NB4 (cell line): Measurements from ENCODE around the gene EVI5.

Source experiments
- DNase-seq: peaks from one replicate; pipeline ENCODE4 v3.0.0; 2010; ENCODE audit warnings: low read depth
- H3K4me3 ChIP-seq: one replicate; pipeline ENCODE4 v1.5.1; 2011; ENCODE audit warnings: mild to moderate bottlenecking, low read depth, low read length, moderate library complexity
- CTCF ChIP-seq: IDR thresholded peaks from one replicate; pipeline ENCODE4 v1.5.1; 2012; ENCODE audit warnings: low read depth, low read length
- MAX ChIP-seq: IDR thresholded peaks from 2 replicates; pipeline ENCODE4 v1.6.1; 2011; ENCODE audit warnings: low read depth, low read length
- MYC ChIP-seq: IDR thresholded peaks from 2 replicates; pipeline ENCODE4 v1.6.1; 2011; ENCODE audit warnings: low read depth, low read length
- POLR2A ChIP-seq: IDR thresholded peaks from 2 replicates; pipeline ENCODE4 v1.6.1; 2011; ENCODE audit warnings: mild to moderate bottlenecking; ENCODE audit not compliant: insufficient read length; ENCODE audit errors: extremely low read depth

Gene EVI5

GRCh38 chr1:92791487-92792066 is 6.7 kb upstream of the EVI5 start:
- DNase-seq: no peak

GRCh38 chr1:92790867-92791266 is 6.0 kb upstream of the EVI5 start:
- DNase-seq: no peak
- no peak overlapping the region for H3K4me3 ChIP-seq
- no peak for TF ChIP-seq MAX
- no peak for TF ChIP-seq MYC
- no peak for TF ChIP-seq POLR2A
- no peak for TF ChIP-seq CTCF

More at GRCh38 chr1:92791487-92792066, 6.7 kb upstream of the EVI5 start:
- TF ChIP-seq MAX (no peak), CTCF (no peak), POLR2A (no peak), MYC (no peak)
- no peak overlapping the region for H3K4me3 ChIP-seq

- DNase-seq: no peak
- H3K4me3 ChIP-seq: no peak overlapping the region
- TF ChIP-seq CTCF (no peak), MYC (no peak), POLR2A (no peak), MAX (no peak)
Measured at GRCh38 chr1:92790081-92790480, 5.2 kb upstream of the EVI5 start.

- TF ChIP-seq CTCF (no peak), MAX (no peak), MYC (no peak), POLR2A (no peak)
- peak; percentile 41 for DNase-seq
- peak overlapping the region; percentile 63 for H3K4me3 ChIP-seq
Measured at GRCh38 chr1:92786111-92786901, 1.4 kb upstream of the EVI5 start.

- H3K4me3 ChIP-seq: peak overlapping the region; percentile 78
- TF ChIP-seq CTCF (no peak), MAX (no peak), MYC (no peak), POLR2A (no peak)
- peak; percentile 51 for DNase-seq
Measured at GRCh38 chr1:92784021-92784638, 778 bp downstream of the EVI5 start.

- peak overlapping the region; percentile 78 for H3K4me3 ChIP-seq
- DNase-seq: peak; percentile 11
Measured at GRCh38 chr1:92783550-92783949, 1.4 kb downstream of the EVI5 start.
